NCI-H2196 (cell line): ENCODE measurements around the gene TMUB1.

Experiments
- DNase-seq: peaks from one replicate; lab custom pipeline; 2025; ENCODE audit not compliant: unreplicated experiment; lab: John Stamatoyannopoulos, UW

The TMUB1 gene

GRCh38 chr7:151035026-151035717, 48.1 kb downstream of the TMUB1 start:
- no peak for DNase-seq

- no peak for DNase-seq
Measured at GRCh38 chr7:151034312-151035025, 48.8 kb downstream of the TMUB1 start.

- no peak for DNase-seq
Measured at GRCh38 chr7:151033864-151034249, 49.4 kb downstream of the TMUB1 start.

GRCh38 chr7:151032936-151033863, 50.1 kb downstream of the TMUB1 start:
- DNase-seq, result no peak
